ENCODE data around the gene ABHD16A.

- no peak for TF ChIP-seq POLR2A (IDR thresholded peaks at IDR 0.05)
- TF ChIP-seq, protein P1, sequence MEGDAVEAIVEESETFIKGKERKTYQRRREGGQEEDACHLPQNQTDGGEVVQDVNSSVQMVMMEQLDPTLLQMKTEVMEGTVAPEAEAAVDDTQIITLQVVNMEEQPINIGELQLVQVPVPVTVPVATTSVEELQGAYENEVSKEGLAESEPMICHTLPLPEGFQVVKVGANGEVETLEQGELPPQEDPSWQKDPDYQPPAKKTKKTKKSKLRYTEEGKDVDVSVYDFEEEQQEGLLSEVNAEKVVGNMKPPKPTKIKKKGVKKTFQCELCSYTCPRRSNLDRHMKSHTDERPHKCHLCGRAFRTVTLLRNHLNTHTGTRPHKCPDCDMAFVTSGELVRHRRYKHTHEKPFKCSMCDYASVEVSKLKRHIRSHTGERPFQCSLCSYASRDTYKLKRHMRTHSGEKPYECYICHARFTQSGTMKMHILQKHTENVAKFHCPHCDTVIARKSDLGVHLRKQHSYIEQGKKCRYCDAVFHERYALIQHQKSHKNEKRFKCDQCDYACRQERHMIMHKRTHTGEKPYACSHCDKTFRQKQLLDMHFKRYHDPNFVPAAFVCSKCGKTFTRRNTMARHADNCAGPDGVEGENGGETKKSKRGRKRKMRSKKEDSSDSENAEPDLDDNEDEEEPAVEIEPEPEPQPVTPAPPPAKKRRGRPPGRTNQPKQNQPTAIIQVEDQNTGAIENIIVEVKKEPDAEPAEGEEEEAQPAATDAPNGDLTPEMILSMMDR (IDR thresholded peaks at IDR 0.05): no peak
These were observed 12.7 kb downstream of the ABHD16A start for GRCh38 chr6:31690231-31691077.
